HG03095 (cell line): Measurements from ENCODE around the gene KCNIP3.
"Not testable (repeated sequence)": the region's sequence is repeated elsewhere in the genome, so short reads cannot be mapped to it uniquely, and the experiment has no call there.

Experiments
- ATAC-seq: cut with Tn5 transposase; IDR thresholded peaks from one replicate; pipeline ENCODE4 v1.9.1; 2021; ENCODE audit warnings: moderate library complexity; ENCODE audit not compliant: unreplicated experiment

KCNIP3 gene

DNA sequence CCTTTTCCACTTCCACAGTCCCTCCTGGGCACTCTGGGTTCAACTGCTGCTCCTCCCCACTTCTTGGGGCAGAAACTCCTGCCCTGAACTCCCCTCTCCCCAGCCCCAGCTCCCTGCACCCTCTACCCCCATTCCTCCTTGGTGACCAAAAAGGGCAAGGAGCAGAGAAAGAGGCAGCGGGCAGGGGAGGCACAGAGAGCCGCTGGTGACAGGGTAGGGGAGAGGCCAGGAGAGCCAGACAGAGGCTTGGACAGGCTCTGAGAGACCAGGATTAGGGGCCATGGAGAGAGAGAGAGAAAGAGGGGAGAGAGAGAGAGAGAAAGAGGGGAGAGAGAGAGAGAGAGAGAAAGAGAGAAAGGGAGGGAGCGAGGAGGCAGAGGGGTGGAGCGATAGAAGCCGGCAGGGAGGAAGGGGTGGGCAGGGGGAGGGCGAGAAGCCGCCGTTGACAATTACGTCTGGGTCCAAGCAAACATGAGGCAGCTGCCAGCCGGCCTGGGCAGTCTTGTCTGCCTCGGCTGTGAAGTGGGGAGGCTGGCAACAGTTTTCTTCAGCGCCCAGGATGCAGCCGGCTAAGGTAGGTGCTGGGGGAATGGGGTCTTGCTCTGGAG lies at the start of gene KCNIP3:
KCNIP3 (plus strand) TSS at position 468 of the 608 bp plus-strand sequence; CDS start at position 560, 92 bp downstream.
- no peak for ATAC-seq

DNA sequence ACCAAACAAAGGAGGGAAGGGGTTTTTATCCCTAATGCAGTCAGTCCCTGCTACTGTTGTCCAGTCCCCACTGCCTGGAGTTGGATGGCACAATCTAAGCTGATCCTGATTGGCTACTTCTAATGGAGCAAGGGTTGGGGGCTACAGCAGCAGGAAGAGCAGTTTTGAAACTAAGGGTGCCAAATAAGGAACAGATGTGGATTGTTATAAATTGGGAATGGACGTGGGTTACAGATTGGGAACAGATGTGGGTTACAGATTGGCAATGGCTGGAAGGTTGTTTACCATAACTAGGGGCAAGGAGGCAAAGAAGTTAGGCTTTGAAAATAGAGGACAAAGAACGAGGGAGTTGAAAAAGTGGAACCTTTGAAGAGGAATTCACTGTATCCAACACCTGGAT lies 38.9 kb upstream of the KCNIP3 start:
- no peak for ATAC-seq

DNA sequence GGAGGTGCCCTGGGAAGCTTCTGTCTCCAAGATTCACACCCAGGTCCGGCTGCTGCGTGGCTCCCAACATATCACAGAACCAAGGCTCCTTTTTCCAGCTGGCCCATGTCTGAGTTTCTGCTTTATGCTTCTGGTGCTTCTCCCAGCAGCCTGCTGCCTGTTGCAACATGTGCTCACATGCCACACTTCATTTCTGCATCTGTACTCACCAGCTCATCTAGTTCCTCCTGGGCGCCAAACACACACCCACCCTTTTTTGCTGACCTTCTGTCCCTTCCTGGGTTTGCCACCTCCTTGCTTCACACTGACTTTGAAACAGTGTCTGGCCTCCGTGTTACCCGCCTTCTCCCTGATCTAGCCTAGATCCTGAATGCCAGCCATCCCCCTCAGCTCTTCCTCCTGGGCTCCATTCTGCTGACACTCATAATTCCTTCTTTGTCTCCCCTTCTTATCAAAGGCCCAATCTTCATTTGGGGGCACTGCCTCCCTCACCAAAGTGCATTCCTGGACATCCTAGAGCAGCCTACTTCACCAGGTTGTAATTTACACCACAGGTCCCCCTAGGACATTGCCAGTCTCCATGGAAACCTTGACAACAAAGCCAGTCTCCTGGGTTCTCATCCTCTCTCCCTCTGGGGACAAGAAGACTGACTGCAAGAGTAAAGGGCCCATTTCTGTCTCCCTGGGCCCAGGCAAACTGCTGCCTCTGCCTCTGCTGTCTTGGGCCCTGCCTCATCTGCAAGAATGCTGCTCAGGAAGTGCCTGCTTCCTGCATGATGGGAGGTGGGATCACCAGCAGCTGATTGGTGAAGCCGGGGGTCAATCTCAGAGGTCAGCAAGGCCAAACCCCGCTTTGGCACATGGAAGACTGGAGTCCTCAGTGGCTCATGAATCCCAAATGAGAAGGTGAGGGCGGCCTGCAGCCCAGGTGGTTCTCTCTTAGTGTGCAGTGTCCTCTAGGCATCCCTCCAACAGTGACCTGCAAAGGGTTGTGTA lies 36.8 kb upstream of the KCNIP3 start:
- no peak for ATAC-seq

GRCh38 chr2:95261602-95262001 lies 35.5 kb upstream of the KCNIP3 start:
- ATAC-seq = no peak

GRCh38 chr2:95262896-95263542 lies 34.1 kb upstream of the KCNIP3 start:
- ATAC-seq = no peak

DNA sequence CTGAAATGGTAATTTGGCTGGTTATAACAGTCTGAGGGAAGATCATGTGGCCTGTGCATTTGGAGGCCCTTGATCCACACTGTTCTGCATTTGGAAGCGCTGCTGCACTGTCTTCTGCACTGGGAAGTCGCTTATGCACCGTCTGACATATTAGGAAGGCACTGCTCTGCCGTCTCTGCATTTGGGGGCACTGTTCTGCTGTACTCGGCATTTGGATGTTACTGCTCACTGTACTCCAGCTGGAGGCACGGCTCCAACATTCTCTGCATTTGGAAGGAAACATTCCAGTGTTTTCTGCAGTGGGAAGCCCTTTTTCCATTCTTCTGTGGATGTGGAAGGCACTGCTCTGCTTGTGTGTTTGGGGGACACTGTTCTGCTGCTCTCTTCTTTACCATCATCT lies 32.5 kb upstream of the KCNIP3 start:
- ATAC-seq = no peak

GRCh38 chr2:95265182-95265581 lies 32.0 kb upstream of the KCNIP3 start:
- no peak for ATAC-seq

DNA sequence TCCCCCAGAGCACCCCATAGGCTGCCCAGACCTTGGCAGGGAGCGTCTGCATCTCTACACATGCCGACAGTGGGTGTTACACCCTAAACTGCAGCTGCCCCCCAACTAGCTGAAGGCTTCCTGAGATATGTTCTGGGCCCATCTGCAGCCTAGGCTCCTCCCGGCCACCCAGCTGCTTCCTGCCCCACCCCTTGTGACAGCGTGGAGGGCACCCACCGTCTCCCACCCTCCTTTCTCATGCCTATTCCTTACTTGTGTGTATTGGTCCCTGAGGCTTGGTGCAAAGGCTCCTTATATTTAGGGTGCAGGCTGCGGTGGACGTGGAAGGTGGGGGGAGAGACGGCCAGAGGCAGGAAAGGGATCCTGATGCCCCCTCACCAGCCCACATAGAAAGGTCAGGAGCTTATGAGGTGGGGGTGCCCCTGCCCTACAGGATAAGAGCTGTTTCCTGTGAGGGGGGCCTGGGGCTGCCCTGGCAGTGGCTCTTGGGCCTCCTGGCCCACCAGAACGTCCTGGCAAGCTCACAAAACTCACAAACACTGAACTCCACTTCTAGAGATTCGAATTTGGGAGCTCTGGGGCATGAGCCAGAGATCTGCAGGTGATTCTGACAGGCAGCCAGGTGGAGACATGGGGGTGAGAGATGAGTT lies 30.2 kb upstream of the KCNIP3 start:
- ATAC-seq = no peak

DNA sequence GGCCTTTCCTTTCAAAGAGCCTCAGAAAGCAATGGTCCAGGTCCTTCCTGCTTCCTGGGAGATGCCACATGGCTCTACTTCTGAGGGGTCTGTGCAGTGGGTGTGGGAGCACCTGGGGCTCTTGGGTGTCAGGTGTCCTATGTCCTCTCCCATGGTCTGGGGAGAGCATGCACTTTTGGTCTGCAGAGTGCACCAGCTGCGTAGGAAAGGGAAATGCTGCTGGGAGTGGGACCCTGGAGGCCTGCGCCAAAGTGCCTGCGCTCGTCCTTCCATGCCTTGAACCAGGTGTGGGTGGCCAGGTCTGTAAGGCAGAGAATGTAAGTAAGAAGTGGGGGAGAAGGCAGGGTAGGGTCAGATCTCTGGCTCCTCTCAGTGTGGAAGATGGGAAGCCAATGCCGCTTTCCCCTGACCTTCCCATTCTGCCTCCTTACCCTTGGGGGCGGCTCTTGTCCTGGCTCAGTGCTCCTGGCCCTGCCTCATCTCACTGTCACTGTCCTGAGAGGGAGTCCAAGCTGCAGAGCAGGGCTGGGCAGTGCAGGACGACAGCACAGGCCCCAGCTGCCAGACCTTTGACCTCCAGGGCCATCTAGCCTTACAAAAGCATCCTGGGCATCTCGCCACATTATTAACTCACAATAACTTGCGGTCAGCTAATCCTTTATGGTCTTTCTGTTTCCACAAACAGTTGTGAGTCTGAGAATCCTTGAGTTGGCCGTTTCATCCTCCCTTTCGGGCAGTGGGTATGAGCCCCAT lies 29.5 kb upstream of the KCNIP3 start:
- no peak for ATAC-seq

- no peak for ATAC-seq
Measured at GRCh38 chr2:95268211-95269035, 28.7 kb upstream of the KCNIP3 start.

- no peak for ATAC-seq
Measured at GRCh38 chr2:95269036-95269680, 28.0 kb upstream of the KCNIP3 start.

DNA sequence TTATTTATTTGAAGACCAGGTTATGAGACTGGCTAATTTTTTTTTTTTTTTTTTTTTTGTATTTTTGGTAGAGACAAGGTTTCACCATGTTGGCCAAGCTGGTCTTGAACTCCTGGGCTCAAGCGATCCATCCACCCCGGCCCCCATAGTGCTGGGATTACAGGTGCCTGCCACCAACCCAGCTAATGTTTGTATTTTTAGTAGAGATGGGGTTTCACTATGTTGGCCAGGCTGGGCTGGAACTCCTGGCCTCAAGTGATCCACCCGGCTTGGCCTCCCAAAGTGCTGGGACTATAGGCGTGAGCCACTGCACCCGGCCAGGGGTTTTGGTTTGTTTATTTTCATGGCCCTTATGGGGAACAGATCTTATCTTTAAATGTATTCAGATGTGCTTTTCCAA lies 27.4 kb upstream of the KCNIP3 start:
- ATAC-seq = not testable (repeated sequence)

DNA sequence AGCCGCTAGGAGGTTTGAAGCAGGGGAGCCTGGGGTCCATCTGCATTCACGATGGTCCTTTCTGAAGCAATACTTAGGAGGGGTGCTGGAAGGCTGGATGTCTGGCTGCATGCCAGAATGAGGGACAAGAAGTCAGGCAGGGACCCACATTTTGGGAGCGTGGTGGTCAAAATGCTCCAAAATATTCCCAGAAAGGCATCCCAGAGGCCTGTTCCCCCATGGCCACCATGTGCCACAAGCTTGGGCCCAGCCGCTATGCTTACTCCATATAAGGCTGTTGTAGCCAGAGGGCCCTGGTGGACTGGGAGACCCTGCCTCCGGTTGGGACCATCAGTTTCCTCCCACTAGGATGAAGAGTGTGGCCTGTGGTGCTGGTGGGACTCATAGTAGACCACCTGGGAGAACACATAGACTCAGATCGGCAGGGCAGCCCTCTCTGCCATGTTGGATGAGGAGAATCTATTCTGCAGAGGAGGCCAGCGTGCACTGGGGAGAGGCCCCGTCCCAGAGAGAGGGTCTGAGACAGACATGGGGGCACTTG lies 26.5 kb upstream of the KCNIP3 start:
- no peak for ATAC-seq

GRCh38 chr2:95271381-95271971 lies 25.7 kb upstream of the KCNIP3 start:
- ATAC-seq = no peak

GRCh38 chr2:95272299-95272751 lies 24.8 kb upstream of the KCNIP3 start:
- ATAC-seq = no peak

- ATAC-seq = no peak
Measured at GRCh38 chr2:95272781-95273180, 24.4 kb upstream of the KCNIP3 start.

GRCh38 chr2:95273566-95274290 lies 23.4 kb upstream of the KCNIP3 start:
- ATAC-seq = no peak
